Thyroid gland (tissue), 4 donors: Measurements from ENCODE around the gene CCDC197. TPM values are rescaled to one million over a fixed set of nuclear protein-coding genes. Genes with fewer than 3 reads are reported as not detected.

Experiments
- DNase-seq, 2 donors: peaks; one replicate each; pipeline ENCODE4 v3.0.0-alpha.2; 2019
- H3K27ac ChIP-seq, 3 donors: fragments of 200-600 bp; sonication (generic); 1 replicate in 2 of 3; 2 replicates in 1 of 3; pipeline ENCODE4 v1.5.1; 2016 to 2019; ENCODE audit warnings: mild to moderate bottlenecking in 1 of 3, moderate library complexity in 1 of 3
- H3K27me3 ChIP-seq: fragments of 200-600 bp; sonication (generic); one replicate; pipeline ENCODE4 v1.5.1; 2019
- H3K36me3 ChIP-seq, 2 donors: fragments of 200-600 bp; sonication (generic); one replicate each; pipeline ENCODE4 v1.5.1; 2016 to 2019
- H3K4me1 ChIP-seq, 2 donors: fragments of 200-600 bp; sonication (generic); one replicate each; pipeline ENCODE4 v1.5.1; 2017 to 2019
- H3K4me3 ChIP-seq, 3 donors: fragments of 200-600 bp; sonication (generic); replicated peaks in 1 of 3; 1 replicate in 2 of 3; 2 replicates in 1 of 3; pipeline ENCODE4 v1.5.1; 2016; ENCODE audit warnings: mild to moderate bottlenecking in 1 of 3
- H3K9me3 ChIP-seq: fragments of 200-600 bp; sonication (generic); one replicate; pipeline ENCODE4 v1.5.1; 2017
- POLR2A ChIP-seq, 2 donors: fragments of 450-650 bp; IDR thresholded peaks; one replicate each; pipeline ENCODE4 v1.6.1; 2017; ENCODE audit warnings: antibody characterized with exemption in 2 of 2, mild to moderate bottlenecking in 2 of 2, moderate library complexity in 1 of 2
- whole genome bisulfite sequencing, 2 donors: methylation state at CpG; one replicate each; pipeline ENCODE4 v1.1.5; 2017; 5-methylcytosine and 5-hydroxymethylcytosine counted together
- intact Hi-C: fragments of 100-400 bp; cut with DNase I; formaldehyde crosslinking; loops from one replicate; pipeline ENCODE4 v1.15.1; 2023
- total RNA-seq, 4 donors: library from RNA; depleted of rRNA; stranded (reverse); fragments of >200 nt; gene quantifications; one replicate each; pipeline ENCODE4 v1.2.3, GENCODE V29; 2016
- TF ChIP-seq, protein P1 (sequence below), 6 experiments: fragments of 200-600 bp in 3 of 6; fragments of 450-650 bp in 3 of 6; sonication (generic) in 3 of 6; IDR thresholded peaks; one replicate each; pipeline ENCODE4 v1.5.1; 2016 to 2019; ENCODE audit warnings: antibody characterized with exemption in 6 of 6, mild to moderate bottlenecking in 2 of 6, inconsistent platforms in 1 of 6, moderate library complexity in 1 of 6

CCDC197 gene
- total RNA-seq, 4 donors from 2014 or later = not detected

- H3K9me3 ChIP-seq = no peaks in the 10 kb centered on the region
- TF ChIP-seq POLR2A (IDR thresholded peaks at IDR 0.05) = no peak
- TF ChIP-seq, protein P1, sequence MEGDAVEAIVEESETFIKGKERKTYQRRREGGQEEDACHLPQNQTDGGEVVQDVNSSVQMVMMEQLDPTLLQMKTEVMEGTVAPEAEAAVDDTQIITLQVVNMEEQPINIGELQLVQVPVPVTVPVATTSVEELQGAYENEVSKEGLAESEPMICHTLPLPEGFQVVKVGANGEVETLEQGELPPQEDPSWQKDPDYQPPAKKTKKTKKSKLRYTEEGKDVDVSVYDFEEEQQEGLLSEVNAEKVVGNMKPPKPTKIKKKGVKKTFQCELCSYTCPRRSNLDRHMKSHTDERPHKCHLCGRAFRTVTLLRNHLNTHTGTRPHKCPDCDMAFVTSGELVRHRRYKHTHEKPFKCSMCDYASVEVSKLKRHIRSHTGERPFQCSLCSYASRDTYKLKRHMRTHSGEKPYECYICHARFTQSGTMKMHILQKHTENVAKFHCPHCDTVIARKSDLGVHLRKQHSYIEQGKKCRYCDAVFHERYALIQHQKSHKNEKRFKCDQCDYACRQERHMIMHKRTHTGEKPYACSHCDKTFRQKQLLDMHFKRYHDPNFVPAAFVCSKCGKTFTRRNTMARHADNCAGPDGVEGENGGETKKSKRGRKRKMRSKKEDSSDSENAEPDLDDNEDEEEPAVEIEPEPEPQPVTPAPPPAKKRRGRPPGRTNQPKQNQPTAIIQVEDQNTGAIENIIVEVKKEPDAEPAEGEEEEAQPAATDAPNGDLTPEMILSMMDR (IDR thresholded peaks at IDR 0.05) = no peak
- no peak overlapping the region for H3K27ac ChIP-seq
- WGBS, 2 donors = 83 to 91% methylated on average over 9 to 10 of the region's 11 CpGs
- no peak for DNase-seq
- no peaks in the 10 kb centered on the region for H3K36me3 ChIP-seq
- H3K4me3 ChIP-seq = no peak overlapping the region
- no peaks in the 10 kb centered on the region for H3K27me3 ChIP-seq
- intact Hi-C loops = loop anchor here (5.0 kb wide), 2 partner anchors 98 to 143 kb away; no protein-coding TSS in a partner anchor
- H3K4me1 ChIP-seq = peaks cover 0 to 12% of the 10 kb centered on the region in 2 donors
Observed at GRCh38 chr14:94038921-94039629, 42.0 kb downstream of the CCDC197 start.

DNA sequence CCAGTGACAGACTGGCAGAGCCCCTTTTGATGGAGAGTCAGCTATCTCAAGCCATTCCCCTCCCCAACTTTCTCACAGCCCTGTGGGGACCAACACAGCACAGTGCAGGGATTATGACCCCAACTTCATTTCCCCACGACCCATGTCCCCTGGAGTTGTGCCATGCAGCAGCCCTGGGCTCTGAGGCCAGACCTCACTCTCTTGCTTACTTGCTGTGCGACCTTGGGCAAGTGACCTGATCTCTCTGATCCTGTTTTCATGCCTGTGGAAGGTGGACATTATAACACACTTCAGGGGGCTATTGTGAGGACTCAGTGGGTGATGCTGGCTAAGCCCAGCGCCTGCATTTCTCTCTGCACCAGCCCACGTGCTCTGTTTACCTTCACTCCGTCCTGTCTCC, 43.1 kb downstream of the CCDC197 start:
- H3K4me3 ChIP-seq = no peak overlapping the region

GRCh38 chr14:94040796-94041195, 43.7 kb downstream of the CCDC197 start:
- no peak overlapping the region for H3K4me3 ChIP-seq
- intact Hi-C loops = no loop called here
- DNase-seq = no peak
- H3K9me3 ChIP-seq = no peaks in the 10 kb centered on the region
- H3K27ac ChIP-seq = no peak overlapping the region
- no peaks in the 10 kb centered on the region for H3K27me3 ChIP-seq
- H3K36me3 ChIP-seq = peaks cover 3 to 5% of the 10 kb centered on the region in 2 donors
- 92 to 94% methylated on average over 13 of the region's 13 CpGs for WGBS, 2 donors
- H3K4me1 ChIP-seq = peaks cover 0 to 12% of the 10 kb centered on the region in 2 donors
- TF ChIP-seq, protein P1 (IDR thresholded peaks at IDR 0.05) = no peak
- no peak for TF ChIP-seq POLR2A (IDR thresholded peaks at IDR 0.05)

More for the DNA sequence above, 43.1 kb downstream of the CCDC197 start:
- Histone ChIP-seq H3K36me3 (peaks cover under 1 to 3% of the 10 kb centered on the region in 2 donors), H3K27me3 (no peaks in the 10 kb centered on the region), H3K9me3 (no peaks in the 10 kb centered on the region), H3K27ac (no peak overlapping the region), H3K4me1 (peaks cover 0 to 12% of the 10 kb centered on the region in 2 donors)
- intact Hi-C loops = no loop called here
- TF ChIP-seq, protein P1 (IDR thresholded peaks at IDR 0.05) = no peak
- no peak for TF ChIP-seq POLR2A (IDR thresholded peaks at IDR 0.05)
- 92 to 94% methylated on average over 3 to 5 of the region's 5 CpGs for WGBS, 2 donors
- no peak for DNase-seq

- Histone ChIP-seq H3K36me3 (peaks cover 8 to 9% of the 10 kb centered on the region in 2 donors), H3K4me3 (no peak overlapping the region), H3K27ac (no peak overlapping the region), H3K27me3 (no peaks in the 10 kb centered on the region), H3K4me1 (peaks cover 0 to 12% of the 10 kb centered on the region in 2 donors), H3K9me3 (no peaks in the 10 kb centered on the region)
- intact Hi-C loops = no loop called here
- 43 to 47% methylated on average over 12 to 15 of the region's 18 CpGs for WGBS, 2 donors
- DNase-seq = peak; percentile 71 to 78
- no peak for TF ChIP-seq POLR2A (IDR thresholded peaks at IDR 0.05)
- TF ChIP-seq, protein P1 (IDR thresholded peaks at IDR 0.05) = no peak
Observed at GRCh38 chr14:94041551-94042346, 44.6 kb downstream of the CCDC197 start.
